ENCODE measurements around the gene NEMP2.

DNA sequence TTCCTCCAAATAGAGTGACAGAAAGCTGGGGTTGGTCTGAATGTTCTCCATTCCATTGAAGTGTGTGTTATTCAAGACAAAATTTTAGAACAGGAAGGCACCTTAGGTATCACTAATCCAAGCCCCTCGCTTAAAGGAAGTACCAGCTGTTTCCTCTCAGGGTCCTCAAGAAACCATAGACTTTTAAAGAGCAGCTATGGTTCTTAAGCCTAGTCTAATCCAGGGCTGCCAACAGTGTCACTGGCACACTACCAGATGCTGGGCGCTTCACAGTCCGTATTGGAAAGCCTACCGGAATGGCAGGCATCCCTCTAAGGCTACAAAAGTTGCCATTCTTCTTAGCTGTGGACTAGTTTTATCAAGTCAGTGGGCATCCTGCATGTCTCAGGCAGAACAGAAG lies 1.9 kb downstream of the NEMP2 start:
- TF ChIP-seq, protein P1, sequence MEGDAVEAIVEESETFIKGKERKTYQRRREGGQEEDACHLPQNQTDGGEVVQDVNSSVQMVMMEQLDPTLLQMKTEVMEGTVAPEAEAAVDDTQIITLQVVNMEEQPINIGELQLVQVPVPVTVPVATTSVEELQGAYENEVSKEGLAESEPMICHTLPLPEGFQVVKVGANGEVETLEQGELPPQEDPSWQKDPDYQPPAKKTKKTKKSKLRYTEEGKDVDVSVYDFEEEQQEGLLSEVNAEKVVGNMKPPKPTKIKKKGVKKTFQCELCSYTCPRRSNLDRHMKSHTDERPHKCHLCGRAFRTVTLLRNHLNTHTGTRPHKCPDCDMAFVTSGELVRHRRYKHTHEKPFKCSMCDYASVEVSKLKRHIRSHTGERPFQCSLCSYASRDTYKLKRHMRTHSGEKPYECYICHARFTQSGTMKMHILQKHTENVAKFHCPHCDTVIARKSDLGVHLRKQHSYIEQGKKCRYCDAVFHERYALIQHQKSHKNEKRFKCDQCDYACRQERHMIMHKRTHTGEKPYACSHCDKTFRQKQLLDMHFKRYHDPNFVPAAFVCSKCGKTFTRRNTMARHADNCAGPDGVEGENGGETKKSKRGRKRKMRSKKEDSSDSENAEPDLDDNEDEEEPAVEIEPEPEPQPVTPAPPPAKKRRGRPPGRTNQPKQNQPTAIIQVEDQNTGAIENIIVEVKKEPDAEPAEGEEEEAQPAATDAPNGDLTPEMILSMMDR (IDR thresholded peaks at IDR 0.05) = no peak
- no peak for TF ChIP-seq POLR2A (IDR thresholded peaks at IDR 0.05)

Measured in adrenal gland (tissue), 5 donors.